GM12891 (cell line): ENCODE measurements around the gene INTS6.
A peak's percentile ranks its signal among the peaks of the same experiment; 100 is the strongest.

ENCODE experiments used
- DNase-seq: peaks from one replicate; pipeline ENCODE4 v3.0.0; 2011; ENCODE audit warnings: low spot score; ENCODE audit not compliant: insufficient read length
- FAIRE-seq: peaks from 2 replicates; lab custom pipeline; 2011; peaks lifted over from hg19 to GRCh38; lab: Jason Lieb, UNC
- PAX5 ChIP-seq: IDR thresholded peaks from 2 replicates; pipeline ENCODE4 v1.6.1; 2011; ENCODE audit warnings: low read length, moderate library complexity, mild to moderate bottlenecking; ENCODE audit not compliant: insufficient read depth, severe bottlenecking
- POLR2A ChIP-seq: IDR thresholded peaks from 2 replicates; pipeline ENCODE4 v1.6.1; 2011; ENCODE audit warnings: low read depth, low read length, control low read depth
- POLR2AphosphoS5 ChIP-seq: IDR thresholded peaks from 2 replicates; pipeline ENCODE4 v1.6.1; 2011; ENCODE audit warnings: low read depth, low read length, control low read depth
- POU2F2 ChIP-seq: IDR thresholded peaks from 2 replicates; pipeline ENCODE4 v1.6.1; 2011; ENCODE audit warnings: low read depth, mild to moderate bottlenecking, control low read depth, low read length, moderate library complexity
- SPI1 ChIP-seq: IDR thresholded peaks from 2 replicates; pipeline ENCODE4 v1.6.1; 2011; ENCODE audit warnings: low read depth, low read length, control low read depth
- TAF1 ChIP-seq: IDR thresholded peaks from 2 replicates; pipeline ENCODE4 v1.6.1; 2011; ENCODE audit warnings: low read depth, low read length, control low read depth

INTS6 gene

DNA sequence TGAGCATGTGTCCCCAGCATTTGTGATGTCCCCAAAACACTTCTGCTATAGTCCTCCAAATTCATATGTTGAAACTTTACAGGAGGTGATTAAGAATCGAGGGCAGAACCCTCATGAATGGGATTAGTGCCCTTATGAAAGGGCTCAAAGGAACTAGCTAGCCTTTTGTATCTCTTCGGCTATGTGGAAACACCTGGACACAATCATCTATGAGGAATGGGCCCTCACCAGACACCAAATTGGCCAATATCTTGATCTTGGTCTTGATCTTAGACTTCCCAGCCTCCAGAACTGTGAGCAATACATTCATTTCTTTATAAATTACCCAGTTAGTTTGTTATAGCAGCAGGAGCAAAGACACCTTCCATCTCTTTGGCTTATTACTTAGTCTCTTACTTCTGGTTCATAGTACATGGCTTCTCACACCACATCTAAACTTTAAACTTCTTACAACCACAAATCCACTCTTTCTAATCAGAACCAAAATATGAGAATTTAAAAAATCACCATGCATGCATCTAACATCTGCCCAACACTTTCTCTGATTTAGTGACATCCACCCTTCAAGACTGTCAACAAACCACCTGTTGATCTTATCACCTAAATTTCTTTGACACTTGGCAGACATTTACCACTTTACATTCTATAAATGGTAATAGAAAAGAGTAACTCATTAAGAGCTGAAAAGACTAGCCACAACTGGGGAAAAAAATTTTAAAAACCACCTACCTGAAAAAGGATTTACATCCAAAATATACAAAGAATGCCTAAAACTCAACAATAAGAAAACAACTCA is 120.1 kb downstream of the INTS6 start:
- peak; percentile 82 for FAIRE-seq
- no peak for DNase-seq
- TF ChIP-seq PAX5: no peak
- no peak for TF ChIP-seq SPI1
- TF ChIP-seq POU2F2: no peak
- TF ChIP-seq POLR2A: no peak
- TF ChIP-seq POLR2AphosphoS5: no peak
- TF ChIP-seq TAF1: no peak

DNA sequence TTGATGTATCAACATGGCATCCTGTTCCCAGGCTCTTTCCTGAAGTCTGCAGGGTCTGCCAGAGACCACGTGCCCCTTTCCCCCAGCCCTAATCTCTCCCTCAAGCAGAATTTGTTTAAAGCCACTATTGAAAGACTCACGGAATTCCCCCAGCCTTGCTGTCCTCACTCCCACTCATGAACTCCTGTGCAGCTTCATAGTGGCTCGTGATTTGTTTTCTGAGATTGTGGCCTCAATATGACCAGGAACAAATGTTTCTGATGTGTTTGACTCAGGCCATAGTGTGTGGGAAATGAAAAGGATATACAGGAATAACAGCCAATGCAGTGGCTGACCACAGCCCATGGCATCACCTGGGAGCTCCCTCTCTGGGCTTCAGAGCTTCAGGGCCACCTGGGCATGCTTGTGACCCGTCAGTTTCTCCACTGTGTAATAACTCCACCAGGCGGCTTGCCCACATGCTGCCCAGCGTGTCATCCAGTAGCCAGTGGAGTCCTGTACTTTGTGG is 121.4 kb downstream of the INTS6 start:
- no peak for DNase-seq
- FAIRE-seq: peak; percentile 92
- TF ChIP-seq TAF1: no peak
- peak; percentile 71; the same call in 1 of the 2 replicates for TF ChIP-seq POU2F2

DNA sequence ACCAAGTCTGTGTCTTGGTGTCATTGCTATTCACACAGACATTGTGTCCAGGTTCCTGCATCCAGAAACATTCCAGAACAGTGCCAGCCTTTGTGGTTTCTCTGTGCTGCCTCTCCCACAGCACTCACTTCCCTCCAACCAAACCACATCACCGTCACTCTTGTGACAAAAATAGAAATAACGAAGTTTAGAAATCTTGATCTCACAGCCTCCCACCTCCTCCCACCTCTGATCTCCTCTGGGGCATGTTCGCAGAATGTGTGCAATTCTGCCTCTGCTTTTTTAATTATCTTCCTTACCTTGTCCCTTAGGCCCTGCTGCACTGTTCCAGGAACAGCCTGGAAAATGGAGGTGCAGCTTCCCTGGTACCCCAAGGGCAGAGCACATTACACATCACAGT is 122.0 kb downstream of the INTS6 start:
- TF ChIP-seq POLR2AphosphoS5 (no peak), SPI1 (peak; percentile 93)
- DNase-seq (no peak), FAIRE-seq (peak; percentile 86)

DNA sequence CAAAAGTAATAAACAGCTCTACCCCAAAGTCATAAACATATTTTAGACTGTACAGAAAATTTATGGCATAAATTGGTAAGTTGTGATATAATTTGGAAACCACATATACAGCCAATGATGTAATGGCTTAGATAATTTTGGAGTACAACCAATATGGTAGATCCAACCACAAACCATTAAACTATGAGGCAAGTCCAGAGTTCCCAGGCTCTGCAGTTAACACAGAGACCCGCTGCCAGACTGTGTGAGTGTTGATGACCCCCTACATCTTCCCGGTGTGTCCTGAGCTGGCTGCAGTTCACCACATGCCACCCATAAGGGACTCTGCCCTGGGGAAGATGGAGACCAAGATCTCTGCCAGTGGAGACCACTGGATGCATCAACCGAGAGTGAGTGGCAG is 123.2 kb downstream of the INTS6 start:
- no peak for TF ChIP-seq TAF1
- no peak for TF ChIP-seq POU2F2
- no peak for TF ChIP-seq POLR2A
- TF ChIP-seq SPI1: no peak
- no peak for TF ChIP-seq POLR2AphosphoS5
- TF ChIP-seq PAX5: no peak
- DNase-seq: no peak

DNA sequence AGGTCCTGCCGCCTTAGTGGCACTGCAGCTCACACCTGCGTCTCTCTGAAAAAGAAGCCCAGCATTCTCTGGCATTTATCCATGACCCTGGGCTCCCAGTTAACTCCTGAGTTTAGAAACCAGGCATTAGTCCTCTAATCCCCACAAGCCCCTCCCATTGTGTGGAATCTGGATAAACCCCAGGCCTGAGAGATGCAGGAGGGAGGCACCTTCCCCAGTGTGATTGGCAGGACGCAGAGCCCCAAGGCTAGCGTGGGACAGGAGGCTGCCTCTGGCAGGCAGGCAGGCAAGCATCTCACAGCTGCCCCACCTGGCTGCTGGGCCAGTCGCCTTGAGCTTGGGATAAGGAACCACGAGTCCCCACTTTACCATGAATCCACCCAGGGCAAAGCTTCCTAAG is 124.3 kb downstream of the INTS6 start:
- TF ChIP-seq POLR2AphosphoS5 (no peak), POU2F2 (no peak), SPI1 (no peak), PAX5 (no peak), POLR2A (no peak), TAF1 (no peak)
- DNase-seq: no peak
- FAIRE-seq: no peak

More for the DNA sequence above, 123.2 kb downstream of the INTS6 start:
- no peak for FAIRE-seq

DNA sequence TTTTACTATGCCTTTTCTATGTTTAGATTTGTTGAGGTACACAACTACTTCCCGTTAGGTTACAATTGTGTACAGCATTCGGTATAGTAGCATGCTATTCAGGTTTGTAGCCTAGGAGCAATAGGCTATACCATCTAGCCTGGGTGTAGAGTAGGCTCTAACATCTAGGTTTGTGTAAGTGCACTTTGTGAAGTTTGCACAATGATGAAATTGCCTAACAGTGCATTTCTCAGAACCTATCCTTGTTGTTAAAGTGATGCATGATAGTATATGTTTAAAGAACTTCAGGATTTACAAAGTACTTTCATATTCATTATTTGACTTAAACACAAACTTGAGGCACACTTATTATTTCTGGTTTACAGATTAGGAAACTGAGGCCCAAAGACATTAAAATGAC is 124.9 kb downstream of the INTS6 start:
- DNase-seq (no peak), FAIRE-seq (peak; percentile 38)
- TF ChIP-seq SPI1: no peak
- TF ChIP-seq TAF1: no peak
- TF ChIP-seq POU2F2: no peak
- TF ChIP-seq PAX5: no peak
- TF ChIP-seq POLR2A: no peak
- TF ChIP-seq POLR2AphosphoS5: no peak

DNA sequence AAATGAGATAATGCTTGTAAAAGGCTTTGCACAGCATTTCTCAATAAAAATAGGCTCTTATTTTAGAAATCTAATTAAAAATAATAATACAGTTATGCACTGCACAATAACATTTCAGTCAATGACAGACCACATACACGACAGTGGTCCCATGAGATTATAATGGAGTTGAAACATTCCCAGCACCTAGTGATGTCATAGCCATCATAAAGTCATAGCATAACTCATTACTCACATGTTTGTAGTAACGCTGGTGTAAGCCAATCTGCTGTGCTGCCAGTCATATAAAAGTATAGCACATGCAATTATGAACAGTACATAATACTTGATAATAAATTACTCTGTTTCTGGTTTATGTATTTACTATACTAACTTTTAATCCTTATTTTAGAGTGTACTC is 126.1 kb downstream of the INTS6 start:
- FAIRE-seq (peak; percentile 38), DNase-seq (no peak)
- no peak for TF ChIP-seq POLR2A
- no peak for TF ChIP-seq SPI1
- TF ChIP-seq TAF1: no peak
- TF ChIP-seq PAX5: no peak
- TF ChIP-seq POLR2AphosphoS5: no peak
- TF ChIP-seq POU2F2: no peak

DNA sequence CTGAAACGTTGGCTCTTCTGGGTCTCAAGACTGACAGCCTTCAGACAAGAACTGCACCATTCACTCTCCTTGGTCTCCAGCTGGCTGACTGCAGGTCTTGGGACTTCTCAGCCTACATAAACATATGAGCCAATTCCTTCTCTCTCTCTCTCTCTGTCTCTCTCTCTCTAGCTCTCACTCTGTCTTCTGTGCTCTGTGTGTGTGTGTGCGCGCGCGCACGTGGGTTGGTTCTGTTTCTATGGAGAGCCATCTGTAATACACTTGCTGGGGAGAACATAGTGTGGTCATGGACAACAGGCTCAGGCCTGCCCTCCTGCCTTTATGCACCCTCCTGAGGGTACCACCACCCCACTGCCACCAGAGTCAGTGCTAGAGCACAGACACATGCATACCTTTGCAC is 127.0 kb downstream of the INTS6 start:
- DNase-seq: no peak
- TF ChIP-seq POU2F2 (no peak), SPI1 (no peak), POLR2AphosphoS5 (no peak), TAF1 (no peak), POLR2A (no peak)
- FAIRE-seq: no peak

DNA sequence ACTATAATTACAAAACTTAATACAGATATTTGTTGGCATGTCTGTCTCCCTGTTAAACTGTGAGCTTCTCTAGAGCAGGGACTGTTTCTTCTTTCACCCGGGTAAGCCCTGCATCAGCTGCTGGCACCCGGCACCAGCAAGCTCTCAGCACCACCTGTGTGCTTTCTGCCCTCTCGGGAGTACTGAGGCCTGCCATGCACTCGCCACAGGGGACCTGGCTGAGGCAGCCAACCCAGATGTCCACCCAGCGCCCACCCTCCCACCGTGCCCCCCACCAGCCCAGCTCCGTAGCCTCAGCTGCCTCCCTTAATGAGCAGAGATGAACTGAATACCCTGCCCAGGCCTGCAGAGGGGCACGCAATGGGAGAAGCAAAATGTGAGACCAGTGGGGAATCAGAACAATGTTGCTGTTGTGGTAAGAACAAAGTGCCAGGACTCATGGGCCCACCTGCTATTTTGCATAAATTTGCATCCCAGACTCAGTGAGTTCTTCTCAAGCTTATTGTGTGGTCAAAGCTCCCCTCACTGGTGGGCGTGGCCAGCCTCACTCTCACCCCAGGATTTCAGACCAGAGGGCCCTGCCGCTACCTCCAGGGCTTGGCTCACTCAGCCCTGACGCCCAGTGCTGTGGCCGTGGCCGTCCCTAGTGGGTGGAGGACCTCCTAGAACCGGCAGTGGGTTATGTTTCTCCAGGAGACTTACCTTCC is 128.0 kb downstream of the INTS6 start:
- DNase-seq (no peak), FAIRE-seq (peak; percentile 80)
- TF ChIP-seq POLR2AphosphoS5: no peak
- no peak for TF ChIP-seq POLR2A
- TF ChIP-seq POU2F2: peak; percentile 94
- TF ChIP-seq TAF1: no peak

DNA sequence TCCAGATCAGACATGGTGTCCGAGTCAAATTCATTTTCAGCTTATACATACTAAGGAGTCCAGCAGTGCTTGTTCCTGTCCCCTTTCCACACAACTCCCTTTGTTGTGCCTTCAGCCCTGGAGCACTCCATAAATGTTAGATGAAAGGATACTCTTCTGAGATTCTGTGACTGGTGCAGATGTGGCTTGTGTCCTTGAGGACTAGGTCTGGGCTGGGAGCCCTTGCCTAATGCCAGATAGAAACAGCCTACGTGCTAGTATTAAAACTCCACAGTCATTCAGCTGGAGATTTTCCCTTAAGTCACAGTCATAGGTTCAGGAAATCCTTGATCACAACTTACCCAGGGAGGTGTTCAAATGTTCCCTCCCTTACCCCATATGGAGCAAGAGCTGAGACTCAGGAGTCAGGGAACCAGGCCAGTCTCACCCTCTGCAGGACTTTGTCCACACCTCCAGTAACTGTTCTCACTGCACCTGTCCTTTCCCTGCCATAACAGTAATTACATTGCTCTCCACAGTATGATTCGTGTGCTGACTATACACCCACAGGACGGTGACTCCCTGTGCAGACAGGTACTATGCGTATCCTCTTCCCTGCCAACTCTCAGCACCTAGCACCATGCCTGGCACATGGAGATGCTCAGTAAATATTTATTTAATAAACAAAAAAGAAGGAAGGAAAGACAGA is 128.9 kb downstream of the INTS6 start:
- peak; percentile 82 for FAIRE-seq
- no peak for TF ChIP-seq SPI1

More for the DNA sequence above, 128.9 kb downstream of the INTS6 start:
- no peak for DNase-seq
